HL-60 (cell line): ENCODE results near the gene GNB1.

Experiments used
- CTCF ChIP-seq: IDR thresholded peaks from one replicate; pipeline ENCODE4 v1.5.1; 2011; ENCODE audit warnings: low read length, control low read depth, inconsistent platforms; ENCODE audit not compliant: insufficient read depth
- POLR2AphosphoS5 ChIP-seq: IDR thresholded peaks from 2 replicates; pipeline ENCODE4 v1.6.1; 2012; ENCODE audit warnings: low read depth

DNA sequence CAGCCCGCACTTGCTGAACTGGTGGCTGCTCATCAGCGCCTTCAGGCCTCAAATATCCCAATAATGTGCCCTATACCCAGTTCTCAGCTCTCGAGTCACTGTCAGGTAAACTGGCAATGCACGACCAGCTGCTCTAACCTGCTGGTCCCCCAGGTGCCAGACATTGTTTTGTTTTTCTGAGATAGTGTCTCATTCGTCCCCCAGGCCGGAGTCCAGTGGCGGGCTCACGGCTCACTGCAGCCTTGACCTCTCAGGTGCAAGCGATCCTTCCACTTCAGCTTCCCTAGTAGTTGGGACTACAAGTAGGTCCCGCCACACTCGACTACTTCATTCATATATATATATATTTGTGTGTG, 111.6 kb downstream of the GNB1 start:
- TF ChIP-seq POLR2AphosphoS5 = no peak
- no peak for TF ChIP-seq CTCF
